HG03103 (cell line): ENCODE data around the gene VENTX.

Source experiments
- ATAC-seq: cut with Tn5 transposase; IDR thresholded peaks from one replicate; pipeline ENCODE4 v1.9.1; 2021; ENCODE audit warnings: low read depth; ENCODE audit not compliant: unreplicated experiment

VENTX gene

DNA sequence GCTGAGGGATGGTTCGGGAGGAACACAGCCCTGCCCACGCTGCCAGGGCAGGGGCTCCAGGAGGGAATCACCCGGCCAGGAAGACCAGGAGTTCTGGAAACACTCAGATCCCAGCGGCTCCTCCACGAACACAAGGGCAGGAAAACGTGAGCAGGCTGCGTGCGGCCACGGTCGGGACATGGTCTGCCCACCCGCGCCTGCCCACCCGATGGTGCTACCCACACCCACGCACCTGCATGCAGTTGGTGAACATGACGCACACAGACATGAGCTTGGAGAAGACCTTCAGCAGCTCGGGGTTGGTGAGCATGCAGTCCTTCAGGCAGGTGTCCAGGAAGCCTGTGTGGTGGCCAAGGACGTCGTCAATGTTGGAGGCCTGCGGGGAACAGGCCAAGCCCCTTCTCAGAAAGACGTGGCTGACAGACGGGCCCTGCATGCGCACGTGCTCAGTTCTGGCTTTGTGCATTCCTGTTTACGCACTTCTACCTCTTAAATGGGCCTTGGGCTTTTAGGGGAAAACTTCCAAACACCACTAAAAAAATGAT lies 45.3 kb downstream of the VENTX start:
- no peak for ATAC-seq

- no peak for ATAC-seq
These were observed 46.3 kb downstream of the VENTX start for GRCh38 chr10:133283931-133284330.

GRCh38 chr10:133285217-133285616 lies 47.6 kb downstream of the VENTX start:
- no peak for ATAC-seq

DNA sequence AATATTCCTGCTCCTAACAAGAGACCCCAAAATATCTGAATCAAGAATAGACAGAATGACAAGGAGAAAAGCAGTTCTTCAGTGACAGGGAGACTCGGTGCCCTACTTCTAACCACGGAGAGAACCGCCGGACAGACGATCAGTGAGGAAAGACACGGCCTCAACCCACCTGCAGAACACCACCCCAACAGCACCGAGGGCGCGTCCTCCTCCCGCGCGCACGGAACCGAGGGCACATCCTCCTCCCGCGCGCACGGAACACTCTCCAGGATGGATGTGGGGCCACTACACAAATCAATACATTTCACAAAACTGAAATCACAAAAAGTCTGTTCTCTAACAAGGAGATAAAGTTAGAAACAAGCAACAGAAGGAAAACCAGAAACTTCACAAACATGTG lies 48.7 kb downstream of the VENTX start:
- no peak for ATAC-seq

- no peak for ATAC-seq
These were observed 50.3 kb downstream of the VENTX start for GRCh38 chr10:133287832-133288500.

DNA sequence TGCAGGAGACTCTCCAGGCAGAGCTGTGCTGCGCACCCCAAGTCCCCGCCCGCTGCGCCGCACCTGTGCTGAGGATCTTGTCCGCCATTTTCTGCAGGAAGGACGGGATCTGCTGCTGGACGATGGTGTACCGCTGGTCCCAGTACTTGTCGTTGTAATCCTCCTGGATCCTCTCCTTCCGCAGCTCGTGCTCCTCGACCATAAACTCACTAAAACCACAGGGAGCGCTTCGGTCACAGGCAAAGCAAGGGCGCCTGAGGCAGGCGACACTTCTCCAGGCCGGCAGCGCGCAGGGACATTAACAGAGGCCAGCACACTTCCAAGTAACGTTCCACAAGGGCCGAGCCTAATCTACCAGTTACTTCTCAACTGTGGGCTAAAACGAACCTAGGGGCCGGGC lies 52.1 kb downstream of the VENTX start:
- no peak for ATAC-seq
